IPS-NIHi11 (cell line): ENCODE measurements around the gene TSPO2.
A peak's percentile ranks its signal among the peaks of the same experiment; 100 is the strongest.

Experiments used
- DNase-seq: peaks from one replicate; pipeline ENCODE4 v3.0.0; 2012; ENCODE audit warnings: mixed read lengths, low spot score

Gene TSPO2

DNA sequence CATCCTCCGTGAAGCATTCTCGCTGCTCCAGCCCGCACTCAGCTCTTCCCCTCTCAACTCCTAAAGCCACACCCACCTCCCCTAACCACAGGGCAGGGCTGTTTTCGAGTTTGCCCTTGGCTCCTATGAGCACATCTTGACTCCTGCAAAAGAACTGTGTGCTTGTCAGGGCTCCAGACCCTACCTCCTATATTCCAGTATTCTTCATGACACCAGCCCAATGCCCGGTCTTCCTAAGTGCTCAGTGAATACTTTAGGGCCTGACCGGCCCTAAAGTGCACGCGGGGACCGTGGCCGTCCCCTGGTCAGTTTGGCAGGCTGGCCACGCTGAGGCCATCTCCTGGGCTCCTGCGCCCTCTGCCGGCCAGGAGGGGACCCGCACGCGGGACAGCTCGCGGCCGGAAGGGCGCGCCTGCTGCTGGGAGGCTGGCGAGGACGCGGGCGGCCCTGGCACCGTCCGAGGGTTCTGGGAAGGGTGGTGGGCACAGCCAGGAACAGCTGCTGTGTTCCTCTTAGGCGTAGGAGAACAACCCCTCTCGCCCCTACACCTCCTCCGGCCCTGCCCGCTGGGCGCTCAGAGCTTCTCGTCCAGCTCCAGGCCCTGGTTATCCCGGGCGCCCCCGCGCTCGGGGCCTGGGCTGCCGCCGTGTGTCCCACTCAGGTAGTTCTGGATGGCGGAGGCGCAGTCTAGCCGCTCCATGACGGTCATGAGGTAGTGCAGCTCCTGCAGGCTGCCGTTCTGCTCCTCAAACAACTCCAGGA, 14.3 kb upstream of the TSPO2 start:
- DNase-seq: peak; percentile 93

- no peak for DNase-seq
Observed at GRCh38 chr6:41028561-41029412, 13.5 kb upstream of the TSPO2 start.

DNA sequence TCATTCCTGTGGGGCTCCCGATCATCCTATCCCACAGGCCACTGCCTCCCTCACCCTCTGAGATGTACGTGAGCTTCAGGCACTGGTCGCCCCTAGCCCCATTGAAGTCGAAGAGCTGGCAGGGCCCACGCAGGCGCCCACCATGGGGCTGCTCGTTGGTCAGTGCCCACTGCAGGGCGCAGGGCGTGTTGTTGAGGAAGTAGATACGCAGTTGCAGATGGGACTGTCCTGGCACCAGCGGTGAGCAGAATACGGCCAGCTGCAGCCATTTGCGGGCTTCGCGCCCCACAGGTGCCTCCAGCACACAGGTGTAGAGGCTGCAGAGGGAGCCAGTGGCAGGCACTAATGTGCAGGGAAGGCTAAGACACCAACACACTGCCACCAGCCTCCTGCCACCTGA, 9.4 kb upstream of the TSPO2 start:
- DNase-seq: no peak

DNA sequence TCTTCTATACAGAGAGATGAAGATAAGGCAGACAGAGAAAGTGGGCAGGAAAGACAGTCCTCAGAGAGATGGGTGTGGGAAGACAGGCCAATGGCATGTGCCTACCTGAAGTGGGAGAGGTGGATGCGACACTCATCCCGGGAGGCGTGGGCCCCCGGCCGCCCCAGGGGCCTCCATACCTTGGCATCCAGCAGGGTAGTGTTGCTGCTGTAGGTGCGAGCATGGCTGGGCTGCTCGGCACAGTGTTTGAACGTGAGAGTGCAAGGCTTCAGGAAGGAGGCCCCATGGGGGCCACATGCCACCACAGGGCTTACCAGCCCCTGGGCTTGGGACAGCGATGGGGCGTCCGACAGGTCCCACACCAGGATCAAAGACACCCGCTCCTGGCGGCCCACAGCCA, 8.5 kb upstream of the TSPO2 start:
- DNase-seq: no peak

- no peak for DNase-seq
Observed at GRCh38 chr6:41036186-41036585, 6.1 kb upstream of the TSPO2 start.

GRCh38 chr6:41036601-41037000, 5.7 kb upstream of the TSPO2 start:
- no peak for DNase-seq

DNA sequence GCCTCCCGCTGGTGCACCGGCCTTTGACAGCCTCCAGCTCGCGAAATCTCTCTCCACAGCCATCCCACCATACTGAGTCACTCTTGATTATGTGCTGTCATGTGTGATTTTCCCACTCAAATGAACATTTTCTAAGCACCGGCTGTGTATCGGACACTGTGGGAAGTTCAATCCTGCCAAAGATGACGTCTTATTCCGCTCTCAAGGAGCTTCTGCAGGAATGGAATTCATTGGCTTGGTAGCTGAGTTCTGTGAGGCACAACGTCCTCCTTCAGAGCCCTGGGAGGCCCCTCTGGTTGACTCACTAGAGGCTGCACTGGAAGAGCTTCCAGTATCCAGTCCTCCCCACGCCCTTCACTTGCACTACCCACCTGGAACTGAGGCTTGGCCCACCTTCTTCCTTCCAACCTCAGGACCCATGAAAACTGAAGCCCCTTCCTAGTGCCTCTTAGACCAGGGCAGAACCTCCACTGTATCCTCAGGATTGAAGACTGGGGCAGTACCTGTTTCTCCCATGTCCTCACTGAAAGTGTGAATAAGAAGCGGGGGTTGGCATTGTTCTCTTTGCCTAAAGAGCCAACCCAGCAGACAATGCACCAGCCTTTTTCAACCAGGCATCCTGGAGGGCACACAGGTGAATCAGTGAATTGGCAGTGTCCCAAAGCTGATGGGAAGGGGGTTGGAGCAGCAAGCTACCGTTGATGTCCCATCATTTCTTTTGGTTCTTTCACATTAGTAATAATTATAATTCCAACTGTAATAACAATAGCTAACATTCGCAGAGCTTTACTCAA, 5.0 kb upstream of the TSPO2 start:
- DNase-seq: no peak

- DNase-seq: no peak
Observed at GRCh38 chr6:41038205-41038604, 4.1 kb upstream of the TSPO2 start.

GRCh38 chr6:41039060-41039998, 2.9 kb upstream of the TSPO2 start, which contains the start of gene UNC5CL:
Gene UNC5CL, minus strand, starts transcription at chr6:41039221. Its CDS starts 4,147 bp downstream, at chr6:41035074.
- DNase-seq: peak; percentile 88

- DNase-seq: no peak
Observed at GRCh38 chr6:41040101-41040939, 1.9 kb upstream of the TSPO2 start.

DNA sequence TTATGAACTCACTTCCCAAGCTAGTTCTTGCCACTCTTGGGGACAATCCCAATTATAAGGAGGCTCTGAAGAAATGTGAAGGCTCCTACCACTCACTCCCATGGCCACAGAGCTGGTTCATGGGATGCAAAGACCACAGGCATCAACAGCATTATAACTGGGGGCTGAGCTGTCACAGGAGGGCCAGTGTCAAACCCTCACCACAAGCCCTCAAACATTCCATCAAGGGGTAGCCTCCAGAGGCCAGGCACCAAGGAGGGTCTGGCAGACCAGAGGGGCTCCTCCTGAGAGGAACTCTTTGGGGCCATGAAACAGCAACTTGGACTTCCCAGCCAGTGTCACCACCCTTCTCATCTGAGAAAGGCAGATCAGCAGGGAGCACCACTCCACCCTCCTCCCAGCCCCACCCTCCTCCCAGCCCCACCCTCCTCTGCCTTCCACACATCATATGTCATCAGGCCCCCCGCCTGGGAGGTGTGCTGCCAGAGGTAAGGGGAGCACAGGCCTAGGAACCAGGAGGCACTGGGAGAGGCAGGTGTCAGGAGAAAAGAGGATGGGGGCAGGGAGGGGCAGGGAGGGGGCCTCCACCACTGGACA, 1.2 kb upstream of the TSPO2 start:
- no peak for DNase-seq

DNA sequence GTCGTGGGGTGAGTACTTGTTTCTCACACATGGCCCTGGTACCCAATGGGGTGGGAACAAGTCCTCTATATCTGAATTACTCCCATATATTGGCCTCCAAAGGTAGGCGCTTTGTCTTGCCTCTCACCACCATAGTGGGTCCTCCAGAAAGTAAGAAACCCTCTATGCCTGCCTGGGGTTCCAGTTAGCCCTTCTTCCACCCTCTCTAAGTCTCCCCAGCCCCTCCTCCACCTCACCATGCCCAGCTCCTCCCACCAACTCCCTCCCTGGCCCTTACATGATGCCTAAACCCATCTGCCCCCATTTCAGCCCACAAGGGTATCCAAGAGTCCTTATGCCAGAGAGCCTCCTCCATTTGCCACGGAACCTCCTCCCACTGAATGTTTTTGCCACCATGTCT, 884 bp downstream of the TSPO2 start:
- no peak for DNase-seq

DNA sequence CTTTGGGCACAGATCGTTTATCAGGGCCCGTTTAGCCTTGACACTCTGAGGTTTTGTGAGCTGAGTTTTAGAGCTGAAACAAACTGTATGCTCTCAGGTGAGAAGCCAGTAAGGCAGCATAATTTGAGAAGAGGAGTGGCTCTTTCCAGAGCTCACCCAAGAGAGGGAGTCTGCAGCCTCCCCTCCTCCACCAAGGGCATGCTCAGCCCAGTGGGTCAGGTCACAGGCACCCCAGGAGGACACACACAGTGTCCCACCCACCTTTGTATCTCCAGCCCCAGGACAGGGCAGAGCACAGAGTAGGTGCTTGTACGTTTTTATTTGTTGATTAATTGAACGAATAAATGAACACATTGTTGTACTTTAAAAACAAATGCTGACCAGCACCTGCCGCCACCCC, 3.4 kb downstream of the TSPO2 start:
- DNase-seq: no peak

DNA sequence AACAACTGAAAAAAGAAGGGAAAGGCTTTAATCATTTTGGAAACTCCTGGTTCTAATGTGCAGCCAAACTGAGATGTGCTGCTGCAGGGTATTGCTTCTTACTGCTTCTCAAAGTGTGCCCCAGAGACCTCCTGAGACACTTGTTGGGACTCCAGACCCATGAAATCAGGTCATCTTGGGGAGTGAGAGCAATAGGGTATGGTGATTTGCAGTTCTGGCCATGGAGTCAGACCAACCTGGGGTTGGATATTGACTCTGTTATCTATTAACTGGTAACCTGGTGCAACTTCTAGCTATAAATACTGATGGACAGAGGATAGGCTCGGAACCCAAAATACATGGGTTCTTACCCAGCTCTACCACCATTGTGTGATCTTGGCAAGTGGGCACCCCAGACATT, 3.8 kb downstream of the TSPO2 start:
- DNase-seq: no peak

- no peak for DNase-seq
Observed at GRCh38 chr6:41047306-41047705, 5.0 kb downstream of the TSPO2 start.

GRCh38 chr6:41047745-41048732, 5.8 kb downstream of the TSPO2 start:
- no peak for DNase-seq

- no peak for DNase-seq
Observed at GRCh38 chr6:41049521-41049920, 7.3 kb downstream of the TSPO2 start.

GRCh38 chr6:41049955-41050354, 7.7 kb downstream of the TSPO2 start:
- no peak for DNase-seq

DNA sequence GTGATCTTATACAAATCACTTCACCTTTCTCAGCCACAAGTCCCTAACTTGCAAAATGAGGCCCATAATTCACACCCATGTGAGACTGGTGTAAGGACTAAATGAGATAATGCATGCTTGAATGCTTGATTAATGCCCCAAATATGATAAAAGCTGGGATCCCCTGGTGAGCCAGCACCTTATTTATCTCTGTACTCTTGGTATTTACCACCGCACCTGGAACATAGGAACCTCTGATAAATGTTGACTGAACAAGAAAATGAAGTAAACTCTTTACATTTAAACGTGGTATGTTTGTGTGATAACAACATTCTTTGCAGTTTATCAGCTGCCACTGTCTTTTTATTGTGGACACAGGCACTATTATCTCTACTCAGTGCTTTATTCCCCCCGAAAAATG, 8.3 kb downstream of the TSPO2 start:
- DNase-seq: no peak
